A172 (cell line): ENCODE results near the gene SLC24A4. TPM values are rescaled to one million over a fixed set of nuclear protein-coding genes. Genes with fewer than 3 reads are reported as not detected.

ENCODE experiments used
- DNase-seq: peaks from one replicate; pipeline ENCODE4 v3.0.0-alpha.2; 2015; ENCODE audit warnings: low spot score
- total RNA-seq: library from RNA; depleted of rRNA; stranded (reverse); fragments of >200 nt; shearing (Covaris generic); gene quantifications from 2 replicates; pipeline ENCODE4 v1.2.3, GENCODE V29; 2014

SLC24A4 gene
- total RNA-seq, 1 experiment from 2014 or later: not detected

DNA sequence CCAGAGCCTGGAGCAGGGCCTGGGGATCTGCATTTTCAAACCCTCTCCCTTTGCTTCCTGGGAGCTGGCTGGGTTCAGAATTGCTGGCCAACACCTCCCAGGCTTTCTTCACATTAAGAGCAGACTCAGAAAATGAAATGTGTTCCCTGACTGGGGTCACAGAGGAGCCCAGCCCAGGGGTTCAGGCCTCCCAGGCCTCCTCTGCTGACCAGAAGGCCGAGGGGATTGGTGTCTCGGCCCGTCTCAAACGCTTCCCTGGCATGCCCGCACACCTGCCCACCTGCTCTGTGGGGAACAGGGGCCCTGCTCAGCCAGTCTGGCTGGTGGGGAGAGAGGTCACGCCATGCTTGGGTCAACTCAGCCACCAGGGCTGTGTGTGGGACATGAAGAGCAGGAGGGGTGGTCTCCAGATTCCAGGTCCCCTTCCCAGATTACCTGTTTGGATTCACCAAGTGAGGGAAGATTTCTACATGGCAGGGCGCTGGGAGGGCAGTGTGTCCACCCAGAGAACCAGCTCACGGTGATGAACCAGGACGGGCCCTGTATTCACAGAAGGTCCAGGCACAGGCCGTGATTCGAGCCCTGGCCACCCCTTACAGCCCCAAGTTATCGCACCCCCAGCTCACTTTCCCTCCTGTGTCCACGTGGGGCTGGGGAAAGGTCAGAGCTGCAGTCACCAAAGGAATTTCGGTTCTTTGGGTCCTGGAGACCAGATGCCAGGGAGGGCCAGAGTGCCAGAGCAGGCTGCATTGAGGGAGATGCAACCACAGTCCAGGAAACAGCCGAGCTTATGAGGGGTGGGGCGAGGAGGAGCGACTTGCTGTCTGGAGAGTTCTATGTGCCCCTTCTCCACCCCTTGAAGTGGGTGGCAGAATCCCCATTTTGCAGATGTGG, 135.4 kb downstream of the SLC24A4 start:
- DNase-seq: no peak

- no peak for DNase-seq
Observed at GRCh38 chr14:92459030-92459949, 136.3 kb downstream of the SLC24A4 start.

- no peak for DNase-seq
Observed at GRCh38 chr14:92459950-92460421, 137.0 kb downstream of the SLC24A4 start.

DNA sequence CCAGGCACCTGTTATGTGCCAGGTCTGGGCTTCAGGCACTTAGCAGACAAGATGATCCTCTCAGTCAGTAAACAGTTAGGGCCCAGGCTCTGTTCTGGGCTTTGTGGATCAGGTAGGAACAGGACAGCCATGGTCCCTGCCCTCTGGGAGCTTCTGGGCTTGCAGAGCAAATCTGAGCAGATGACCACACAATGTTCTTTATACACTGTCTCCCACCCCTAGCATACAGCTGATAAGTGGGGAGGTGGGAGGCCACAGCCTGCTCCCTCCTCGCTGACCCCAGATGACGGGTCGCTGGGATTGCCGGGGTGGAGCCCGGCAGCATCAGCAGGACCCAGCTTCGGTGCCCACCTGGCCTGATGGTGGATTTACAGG, 137.6 kb downstream of the SLC24A4 start:
- DNase-seq: no peak

- DNase-seq: peak; percentile 57
Observed at GRCh38 chr14:92460916-92461579, 138.1 kb downstream of the SLC24A4 start.

- no peak for DNase-seq
Observed at GRCh38 chr14:92461891-92462290, 138.9 kb downstream of the SLC24A4 start.

DNA sequence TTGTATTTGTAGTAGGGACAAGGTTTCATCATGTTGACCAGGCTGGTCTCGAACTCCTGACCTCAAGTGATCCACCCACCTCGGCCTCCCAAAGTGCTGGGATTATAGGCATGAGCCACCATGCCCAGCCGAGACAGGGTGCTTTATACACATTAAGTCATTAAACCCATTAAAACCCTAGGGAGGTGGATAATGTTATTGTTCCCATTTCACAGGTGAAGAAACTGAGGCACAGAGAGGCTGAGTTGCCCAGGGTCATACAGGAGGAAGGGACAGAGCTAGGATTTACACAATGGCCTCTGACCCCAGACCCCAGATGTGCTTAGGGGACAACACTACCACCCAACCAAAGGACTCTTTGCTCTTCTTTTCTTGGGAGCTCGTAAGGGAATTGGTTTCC, 139.6 kb downstream of the SLC24A4 start:
- DNase-seq: no peak

DNA sequence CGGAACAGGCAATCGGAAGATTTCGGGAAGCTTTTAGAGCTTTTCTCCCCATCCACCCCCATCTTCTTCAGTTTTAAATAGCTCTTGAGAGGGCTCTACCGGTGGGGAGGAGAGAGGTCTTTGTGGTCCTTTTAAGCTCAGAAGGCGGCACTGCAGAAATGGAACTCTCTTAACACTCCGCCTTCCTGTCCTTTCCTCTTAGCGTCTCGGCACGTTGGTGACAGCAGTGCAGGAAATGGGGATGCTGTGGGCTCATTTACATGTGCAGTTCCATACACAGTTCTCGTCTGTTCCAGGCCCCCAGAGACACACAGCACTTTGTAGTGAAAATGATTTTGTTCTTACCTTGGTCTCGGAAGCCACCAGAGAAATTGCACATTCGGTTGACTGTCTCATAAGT, 140.2 kb downstream of the SLC24A4 start:
- DNase-seq: no peak

GRCh38 chr14:92464156-92464555, 141.2 kb downstream of the SLC24A4 start:
- DNase-seq: no peak

DNA sequence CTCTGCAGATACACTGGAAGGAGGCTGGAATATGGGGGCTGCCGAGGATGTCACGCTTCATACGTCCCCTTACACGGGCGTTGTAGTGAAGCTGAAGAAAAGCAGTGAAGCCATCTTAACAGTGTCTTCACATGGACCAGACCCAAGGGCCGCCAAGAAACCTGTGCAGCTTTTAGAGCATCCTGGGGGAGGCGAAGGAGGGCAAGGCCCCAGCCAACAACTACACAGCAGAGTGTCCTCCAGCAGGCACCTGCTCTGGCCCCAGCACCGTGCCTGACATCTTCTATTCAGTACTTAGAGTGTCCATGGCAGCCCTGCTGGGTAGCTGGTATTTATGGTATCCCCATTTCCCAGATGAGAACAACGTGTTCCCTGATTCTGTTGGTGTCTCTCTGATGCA, 141.8 kb downstream of the SLC24A4 start:
- no peak for DNase-seq

DNA sequence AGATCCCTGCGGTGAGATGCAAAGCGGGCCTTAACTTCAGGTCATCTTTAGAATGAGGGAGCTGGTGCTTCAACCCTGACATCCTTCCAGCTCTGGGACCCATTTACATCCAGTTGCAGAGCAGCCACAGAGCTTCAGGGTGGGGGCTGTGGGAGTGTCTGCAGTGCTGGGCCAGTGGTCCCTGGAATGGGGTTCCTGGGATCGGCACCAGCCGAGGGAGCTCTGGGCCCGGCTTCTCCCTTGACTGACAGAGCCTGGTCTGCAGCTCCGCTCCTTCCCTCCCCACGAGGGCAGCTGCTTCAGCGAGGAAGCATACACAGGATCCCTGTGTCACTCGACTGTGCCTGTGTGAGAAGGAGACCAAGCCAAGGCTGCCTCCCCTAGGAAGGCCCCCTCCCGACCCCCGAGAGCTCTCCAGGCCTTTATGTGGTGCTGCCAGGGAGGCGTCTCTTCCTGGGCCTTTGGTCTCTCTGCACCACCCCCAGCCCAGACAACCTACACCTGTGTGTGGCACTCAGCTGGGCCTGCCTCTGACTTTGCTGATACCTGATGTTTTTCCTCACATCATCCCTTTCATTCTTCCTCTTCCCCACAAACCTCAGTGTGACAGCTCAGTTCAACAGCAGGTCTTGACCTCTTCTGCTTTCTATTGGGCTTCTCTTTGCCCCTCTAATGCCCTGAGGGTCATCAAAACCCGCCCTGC, 142.5 kb downstream of the SLC24A4 start:
- no peak for DNase-seq

GRCh38 chr14:92466059-92466458, 143.1 kb downstream of the SLC24A4 start:
- DNase-seq: no peak

DNA sequence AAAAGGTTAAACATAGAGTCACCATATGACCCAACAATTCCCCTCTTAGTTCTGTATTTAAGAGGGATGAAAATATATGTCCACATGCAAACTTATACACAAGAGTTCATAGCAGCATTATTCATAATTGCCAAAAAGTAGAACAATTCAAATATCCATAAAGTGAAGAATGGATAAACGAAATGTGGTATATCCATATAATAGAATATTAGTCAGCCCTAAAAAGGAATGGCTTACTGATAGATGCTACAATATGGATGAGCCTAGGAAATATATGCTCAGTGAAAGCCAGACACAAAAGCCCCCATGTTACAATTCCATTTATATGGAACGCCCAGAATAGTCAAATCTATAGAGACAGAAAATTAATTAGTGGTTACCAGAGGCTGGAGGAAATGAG, 146.6 kb downstream of the SLC24A4 start:
- DNase-seq: no peak

DNA sequence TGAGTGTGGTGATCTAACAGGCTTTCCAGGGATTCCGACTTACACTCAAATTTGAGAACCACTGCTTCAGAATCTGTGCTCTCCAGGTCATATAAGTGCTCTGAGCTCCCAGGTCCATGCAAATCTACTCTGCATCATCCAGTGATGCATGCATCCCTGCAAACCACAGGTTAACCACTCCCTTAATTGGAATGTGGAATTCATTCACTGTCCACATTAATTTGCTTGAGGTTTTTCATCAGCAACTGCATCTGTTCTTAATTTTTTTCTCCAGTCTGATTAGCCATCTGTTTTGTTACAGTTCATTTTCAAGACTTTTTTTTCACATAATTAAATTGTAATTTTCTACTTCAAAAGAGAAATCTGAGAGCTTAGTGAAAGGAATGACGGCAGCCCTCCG, 147.2 kb downstream of the SLC24A4 start:
- peak; percentile 76 for DNase-seq

DNA sequence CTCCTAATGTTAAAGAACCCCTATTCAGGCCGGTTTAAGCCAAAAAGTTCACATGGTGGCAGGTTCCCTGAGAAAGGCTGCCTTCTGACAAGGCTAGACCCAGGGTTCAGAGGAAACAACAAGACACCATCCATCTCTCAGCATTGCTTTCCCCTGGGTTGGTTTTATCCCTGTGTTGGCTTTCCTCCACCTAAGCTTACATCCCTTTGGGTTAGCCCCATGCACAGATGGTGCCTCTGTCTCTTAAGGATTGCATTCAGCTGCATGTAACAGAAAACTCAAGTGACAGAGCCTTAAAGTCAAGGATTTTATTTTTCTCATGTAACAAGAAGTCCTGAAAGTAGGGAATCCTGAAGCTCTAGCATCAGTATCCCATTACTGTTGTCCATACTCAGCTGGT, 147.8 kb downstream of the SLC24A4 start:
- DNase-seq: no peak

DNA sequence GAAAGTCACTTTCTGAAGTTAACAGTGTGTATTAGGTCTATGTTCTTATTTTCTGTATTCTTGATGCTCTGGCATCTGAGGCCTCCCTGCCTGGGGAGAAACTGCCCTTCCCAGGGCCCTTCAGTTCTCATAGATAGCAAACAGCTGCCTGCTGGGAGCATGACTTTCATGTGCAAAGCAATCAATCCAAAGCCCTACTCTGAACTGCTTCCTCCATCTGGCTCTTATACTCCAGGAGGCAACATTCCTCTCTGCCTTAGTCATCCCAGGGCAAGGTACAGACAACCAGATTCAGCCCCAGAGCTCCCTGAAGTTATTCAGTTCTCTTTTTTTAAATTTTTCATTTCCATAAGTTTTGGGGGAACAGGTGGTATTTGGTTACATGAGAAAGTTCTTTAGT, 149.0 kb downstream of the SLC24A4 start:
- DNase-seq: peak; percentile 83

- no peak for DNase-seq
Observed at GRCh38 chr14:92472860-92473259, 149.9 kb downstream of the SLC24A4 start.

DNA sequence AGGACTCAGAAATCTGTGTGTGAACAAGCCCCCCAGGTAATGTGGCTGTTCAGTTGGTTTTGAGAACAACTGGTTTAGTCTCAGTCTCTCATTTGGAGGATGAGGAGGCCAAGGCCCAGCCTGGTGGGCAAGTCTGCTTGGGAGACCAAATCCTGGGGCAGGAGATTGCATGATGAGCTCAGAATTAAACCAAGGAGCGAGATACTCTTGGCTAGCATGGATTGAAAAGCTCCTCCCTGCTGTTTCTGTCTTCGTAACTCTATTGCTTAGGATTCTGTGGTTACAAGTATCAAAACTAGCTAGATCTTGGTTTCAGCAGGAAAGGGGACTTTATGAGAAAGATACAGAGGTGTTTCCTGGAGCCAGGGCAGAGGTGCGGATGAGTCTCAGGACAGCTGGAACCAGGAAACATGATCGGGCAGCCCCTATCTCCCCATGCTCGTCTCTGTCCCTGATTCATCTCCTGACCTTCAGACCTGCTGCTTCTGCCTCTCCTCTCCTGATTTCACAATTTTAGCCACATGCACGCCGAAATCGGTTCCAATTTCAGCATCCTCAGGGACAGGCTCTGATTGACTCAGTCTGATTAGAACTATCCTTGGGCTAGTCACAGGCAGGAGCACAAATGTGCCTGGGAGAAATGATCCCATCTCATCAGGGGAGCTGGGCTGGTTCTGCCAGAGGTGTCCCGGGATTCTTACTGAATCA, 150.4 kb downstream of the SLC24A4 start:
- DNase-seq: no peak

DNA sequence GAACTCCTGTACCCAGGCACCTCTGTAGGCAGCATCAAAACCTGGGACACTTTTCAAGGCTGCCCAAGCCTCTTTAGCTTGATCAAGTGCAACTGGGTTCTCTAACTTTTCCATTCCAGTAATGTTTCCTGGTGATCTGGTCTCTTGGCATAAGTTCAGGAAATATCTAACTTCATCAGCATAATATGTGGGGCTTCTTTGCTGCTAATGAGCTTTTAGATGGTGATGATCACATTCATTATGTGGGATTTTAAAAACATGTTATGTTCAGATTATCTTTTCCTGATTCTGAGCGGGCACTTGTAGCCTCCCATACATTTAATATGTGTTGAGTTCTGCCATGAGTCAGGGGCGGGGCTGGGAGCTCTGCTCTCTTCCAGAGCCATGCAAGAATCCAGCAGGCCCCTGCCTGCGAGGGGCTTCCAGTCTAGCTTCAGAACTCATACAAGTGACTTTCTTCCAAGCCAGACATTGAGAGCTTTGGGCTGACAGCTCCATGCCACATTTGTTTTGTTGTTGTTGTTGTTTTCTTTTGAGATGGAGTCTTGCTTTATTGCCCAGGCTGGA, 151.1 kb downstream of the SLC24A4 start:
- no peak for DNase-seq

- no peak for DNase-seq
Observed at GRCh38 chr14:92475037-92475436, 152.1 kb downstream of the SLC24A4 start.
